COLO829 (cell line): Measurements from ENCODE around the gene NTRK2.

ENCODE experiments used
- DNase-seq: peaks from one replicate; pipeline ENCODE4 v3.0.0; 2012; ENCODE audit warnings: low spot score

The NTRK2 gene

DNA sequence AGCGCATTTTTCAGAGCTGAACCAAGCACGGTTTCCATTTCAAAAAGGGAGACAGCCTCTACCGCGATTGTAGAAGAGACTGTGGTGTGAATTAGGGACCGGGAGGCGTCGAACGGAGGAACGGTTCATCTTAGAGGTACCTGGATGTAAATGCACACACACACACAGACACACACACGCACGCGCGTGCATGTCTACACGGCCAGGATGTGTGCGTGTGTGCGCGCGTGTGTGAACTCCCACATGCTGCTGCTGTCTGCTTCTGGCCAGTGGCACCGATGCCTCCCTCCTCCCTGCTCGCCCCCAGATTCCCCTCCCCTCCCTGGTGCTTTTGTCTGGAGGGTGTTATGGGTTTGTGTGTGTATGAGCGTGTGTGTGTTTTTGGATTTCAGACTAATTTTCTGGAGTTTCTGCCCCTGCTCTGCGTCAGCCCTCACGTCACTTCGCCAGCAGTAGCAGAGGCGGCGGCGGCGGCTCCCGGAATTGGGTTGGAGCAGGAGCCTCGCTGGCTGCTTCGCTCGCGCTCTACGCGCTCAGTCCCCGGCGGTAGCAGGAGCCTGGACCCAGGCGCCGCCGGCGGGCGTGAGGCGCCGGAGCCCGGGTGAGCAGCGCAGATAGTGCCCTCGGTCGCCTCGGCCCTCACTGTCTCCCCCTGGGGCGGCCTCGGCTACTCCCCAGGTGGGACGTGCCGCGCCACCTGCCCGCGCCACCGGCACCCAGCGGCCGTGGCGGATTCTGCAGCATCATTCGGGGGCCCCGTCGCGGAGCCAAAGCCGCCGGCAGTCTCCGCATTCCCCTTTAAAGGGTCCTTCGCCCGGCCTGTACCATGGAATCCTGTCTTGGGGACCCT lies at the start of gene NTRK2:
Gene NTRK2 (plus strand): TSS at position 442 of the 850 bp plus-strand sequence. CDS start 1,020 bp downstream, outside the sequence.
- no peak for DNase-seq

DNA sequence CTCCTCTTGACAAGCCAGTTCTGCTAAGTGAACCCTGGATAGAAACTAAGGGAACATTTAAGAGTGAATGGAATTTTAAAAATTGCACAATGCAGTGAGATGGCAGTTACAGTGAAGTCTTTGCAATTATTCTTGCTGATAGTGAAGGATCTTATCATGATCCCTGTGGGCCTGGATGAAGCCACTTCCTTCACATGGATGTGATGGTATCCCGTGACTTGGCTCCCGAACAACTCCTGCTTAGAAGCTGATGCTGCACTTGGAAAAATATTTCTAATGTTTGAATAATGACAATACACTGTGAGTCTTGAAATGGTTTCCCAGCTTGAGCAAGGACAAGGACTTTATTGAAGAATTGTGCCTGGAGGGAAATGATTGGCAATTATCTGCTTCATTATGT lies 49.2 kb upstream of the NTRK2 start:
- DNase-seq = peak; percentile 63

DNA sequence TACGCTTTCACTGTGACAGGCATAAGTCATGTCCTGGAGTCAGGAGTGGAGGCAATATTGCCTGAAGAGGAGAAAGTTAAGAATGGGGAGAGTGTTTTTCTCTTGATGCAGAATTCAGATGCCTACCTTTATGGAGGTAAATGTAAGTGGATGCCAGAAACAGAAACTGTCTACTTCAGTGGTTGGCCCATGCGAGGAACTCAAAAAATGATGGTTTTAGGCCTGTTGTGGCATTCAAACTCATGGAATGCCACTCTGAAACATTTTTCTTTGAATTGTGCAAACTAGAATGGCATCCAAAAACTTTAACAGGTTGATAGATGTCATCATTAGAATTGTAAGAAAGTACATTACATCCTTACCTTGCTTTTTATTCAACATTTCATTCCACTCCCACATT lies 47.7 kb upstream of the NTRK2 start:
- DNase-seq = no peak

DNA sequence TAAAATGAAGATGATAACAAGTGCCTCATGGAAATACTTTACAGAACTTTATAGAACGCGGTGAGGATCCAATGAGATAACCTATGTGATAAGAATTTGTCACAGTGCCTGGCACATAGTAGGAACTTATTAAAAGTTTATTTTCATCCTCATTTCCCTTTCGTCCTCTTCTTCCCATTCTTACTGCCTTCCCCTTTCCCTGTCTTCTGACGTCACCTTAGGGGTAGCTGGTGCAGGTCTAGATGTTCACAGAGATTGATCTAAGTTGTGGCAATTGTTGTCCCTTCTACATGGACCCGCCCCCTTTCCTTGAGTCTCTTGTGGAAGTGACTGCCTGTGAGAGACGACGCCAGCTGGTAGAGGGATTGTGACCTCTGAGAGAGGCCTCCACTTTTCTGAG lies 46.5 kb upstream of the NTRK2 start:
- no peak for DNase-seq

DNA sequence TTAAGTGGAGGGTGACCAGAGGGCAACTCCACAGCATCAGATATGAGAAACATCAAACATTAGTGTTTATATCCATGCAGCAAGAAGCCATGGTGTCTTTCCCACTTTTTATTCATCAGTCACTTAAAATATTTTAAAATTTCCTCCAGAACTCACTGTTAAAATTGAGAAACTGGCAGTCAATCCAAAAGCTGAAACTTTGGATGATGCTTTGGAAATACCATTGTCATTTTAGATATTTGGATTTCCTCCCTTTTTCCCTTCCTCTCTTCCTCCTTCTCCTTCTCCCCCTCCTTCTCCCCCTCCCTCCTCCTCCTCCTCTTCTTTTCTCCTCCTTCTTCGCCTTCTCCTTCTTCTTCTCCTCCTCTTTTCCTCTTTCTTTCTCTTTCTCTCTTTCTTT lies 33.1 kb upstream of the NTRK2 start:
- no peak for DNase-seq

DNA sequence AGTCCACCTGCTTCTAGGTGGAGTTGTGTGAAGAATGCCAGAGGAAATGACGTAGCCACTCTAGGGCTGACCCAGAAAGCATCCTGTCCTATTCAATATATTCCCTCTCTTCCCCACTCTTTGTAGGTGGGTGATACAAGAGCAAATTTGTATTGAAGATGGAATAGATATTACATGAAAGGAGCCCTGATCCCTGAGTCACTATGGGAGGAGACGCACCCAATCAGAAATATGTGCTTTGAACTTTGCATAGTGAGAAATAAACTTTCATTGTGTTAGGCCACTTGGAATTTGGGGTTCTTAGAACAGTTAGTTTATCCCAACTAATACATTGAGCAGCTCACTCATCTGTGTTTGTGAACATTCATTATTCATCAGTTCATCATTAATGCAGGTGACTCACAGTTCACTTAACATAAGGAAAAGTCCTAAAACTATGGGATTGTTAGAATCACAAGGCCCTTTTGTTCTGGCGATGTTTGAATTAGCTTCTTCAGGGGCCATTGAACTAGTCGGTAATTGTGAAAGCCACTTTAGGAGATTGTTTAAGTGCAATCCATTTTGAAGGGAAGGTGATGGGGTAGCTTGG lies 26.9 kb upstream of the NTRK2 start:
- peak; percentile 24 for DNase-seq

DNA sequence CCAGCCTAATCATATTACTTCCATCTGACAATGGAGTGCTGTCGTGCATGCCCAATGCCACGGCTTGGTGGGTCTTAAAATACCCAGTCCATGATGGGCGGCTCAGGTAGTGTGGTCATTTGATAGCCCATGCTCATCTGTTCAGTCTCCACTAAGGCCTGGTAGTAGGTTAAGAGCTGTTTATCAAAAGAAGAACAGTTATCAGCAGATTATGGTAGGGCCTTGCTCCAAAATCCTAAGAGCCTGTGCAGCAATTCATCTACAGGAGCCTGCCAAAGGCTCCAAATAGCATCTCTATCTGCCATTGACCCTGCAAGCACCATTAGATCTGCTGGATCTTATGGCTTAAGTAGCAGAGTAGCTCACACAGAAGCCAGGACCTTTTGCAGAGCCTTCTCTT lies 21.8 kb upstream of the NTRK2 start:
- DNase-seq = no peak

DNA sequence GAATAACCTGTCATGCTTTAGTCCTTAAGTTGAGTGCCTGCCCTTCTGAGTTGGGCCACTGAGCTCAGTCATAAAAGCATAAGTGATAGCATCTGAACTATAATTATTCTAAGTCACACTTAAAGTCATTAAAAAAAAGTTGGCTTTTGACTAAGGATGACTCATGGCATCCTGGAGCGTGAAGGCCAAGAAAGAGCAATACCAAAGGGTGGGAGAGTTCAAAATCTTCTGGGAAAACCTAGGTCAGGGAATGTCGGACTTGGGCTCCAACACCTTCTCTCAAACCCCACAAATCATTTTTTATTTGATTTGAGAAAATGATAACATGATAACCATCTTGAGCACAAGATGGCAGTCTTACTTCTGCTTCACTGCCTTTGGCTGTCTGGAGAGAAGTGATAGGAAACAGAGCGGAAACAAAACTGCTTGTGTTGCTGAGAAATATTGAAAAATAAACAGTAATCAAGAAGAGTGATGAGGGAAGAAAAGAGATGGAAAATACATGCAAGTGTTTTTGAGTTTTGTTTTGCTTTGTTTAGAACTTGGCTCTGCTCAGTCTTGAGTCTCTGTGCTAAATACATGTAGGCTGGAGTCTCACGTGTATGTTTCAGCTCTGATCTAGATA lies 16.9 kb upstream of the NTRK2 start:
- DNase-seq = peak; percentile 14

DNA sequence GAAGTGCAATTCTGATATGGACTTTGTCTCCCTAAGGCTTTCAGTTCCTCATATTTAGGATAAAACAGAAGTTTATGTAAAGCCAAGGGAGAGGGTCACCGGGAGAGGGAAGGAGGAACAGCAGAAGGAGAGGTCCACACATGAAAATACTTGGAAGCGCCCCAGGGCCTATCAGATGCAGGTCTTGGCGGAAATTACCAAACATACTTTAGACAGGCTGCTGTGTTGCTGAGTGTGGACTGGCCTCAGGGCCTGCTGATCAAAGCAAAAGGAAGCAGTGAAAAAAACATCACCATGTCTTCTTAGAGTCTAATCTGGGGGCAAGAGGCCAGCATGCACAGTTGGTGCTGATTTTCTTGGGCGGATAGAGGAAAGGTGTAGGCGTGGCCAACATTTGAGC lies 14.1 kb upstream of the NTRK2 start:
- no peak for DNase-seq

DNA sequence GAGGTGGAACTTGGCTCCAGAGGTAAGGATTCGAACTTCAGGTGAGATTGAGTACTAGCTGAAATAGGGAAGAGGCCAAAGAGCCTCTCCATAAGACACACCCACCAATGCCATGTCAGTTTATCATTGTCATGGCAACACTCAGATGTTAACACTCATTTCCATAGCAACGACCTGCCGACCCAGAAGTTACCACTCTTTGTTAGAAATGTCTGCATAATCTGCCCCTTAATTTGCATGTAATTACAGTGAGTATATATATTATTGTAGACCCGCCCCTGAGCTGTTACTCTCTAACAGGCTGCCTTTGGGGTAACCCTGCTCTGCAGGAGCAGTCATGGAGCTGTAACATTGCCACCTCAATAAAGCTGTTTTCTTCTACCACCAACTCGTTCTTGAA lies 10.2 kb upstream of the NTRK2 start:
- no peak for DNase-seq

DNA sequence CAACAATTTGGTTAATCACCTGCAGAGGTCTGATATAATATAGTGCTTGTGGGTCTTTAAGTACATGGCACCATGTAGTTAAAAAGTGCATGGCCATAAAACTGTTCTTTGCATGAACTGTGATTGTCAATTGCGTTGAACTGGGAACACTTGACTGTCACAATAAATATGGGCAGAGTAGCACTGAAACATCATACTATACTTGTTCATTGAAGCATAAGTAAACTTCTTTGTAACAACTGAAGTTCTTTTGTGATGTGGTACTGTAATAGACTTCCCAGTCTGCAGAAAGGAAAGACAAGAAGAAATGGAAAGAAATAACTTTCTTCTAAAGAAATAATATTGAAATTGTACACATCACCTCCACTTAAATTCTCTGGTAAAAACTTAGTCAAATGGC lies 9.8 kb upstream of the NTRK2 start:
- DNase-seq = no peak

DNA sequence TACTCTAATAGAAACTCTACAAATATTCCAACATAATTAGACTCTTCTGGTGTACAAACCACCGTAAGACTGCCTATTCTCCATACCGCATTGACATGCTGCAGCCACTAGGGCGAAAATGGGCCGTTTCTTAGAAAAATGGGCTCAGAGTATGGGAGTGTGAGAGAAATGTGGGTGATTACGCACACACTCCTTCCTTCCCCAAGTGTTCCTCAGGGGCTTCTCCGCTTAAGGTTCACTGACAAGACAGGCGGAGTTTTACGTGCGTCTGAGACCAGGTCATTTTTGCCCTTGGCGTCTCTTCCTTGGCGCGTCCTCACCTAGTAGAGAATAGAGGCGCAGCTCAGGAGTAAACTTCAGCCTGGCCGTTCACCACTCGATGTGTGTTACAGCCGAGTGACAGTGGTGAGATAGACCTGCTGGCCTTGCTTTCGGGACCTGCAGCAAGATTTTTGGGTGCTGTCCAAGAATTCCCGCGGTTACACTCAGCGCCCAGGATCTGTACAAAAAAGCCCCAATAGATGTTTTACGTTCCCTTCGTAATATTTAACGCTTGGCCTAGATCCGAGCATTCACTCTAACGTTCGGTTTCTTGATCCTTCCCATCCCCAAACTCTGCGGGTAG lies 1.8 kb upstream of the NTRK2 start:
- peak; percentile 48 for DNase-seq

DNA sequence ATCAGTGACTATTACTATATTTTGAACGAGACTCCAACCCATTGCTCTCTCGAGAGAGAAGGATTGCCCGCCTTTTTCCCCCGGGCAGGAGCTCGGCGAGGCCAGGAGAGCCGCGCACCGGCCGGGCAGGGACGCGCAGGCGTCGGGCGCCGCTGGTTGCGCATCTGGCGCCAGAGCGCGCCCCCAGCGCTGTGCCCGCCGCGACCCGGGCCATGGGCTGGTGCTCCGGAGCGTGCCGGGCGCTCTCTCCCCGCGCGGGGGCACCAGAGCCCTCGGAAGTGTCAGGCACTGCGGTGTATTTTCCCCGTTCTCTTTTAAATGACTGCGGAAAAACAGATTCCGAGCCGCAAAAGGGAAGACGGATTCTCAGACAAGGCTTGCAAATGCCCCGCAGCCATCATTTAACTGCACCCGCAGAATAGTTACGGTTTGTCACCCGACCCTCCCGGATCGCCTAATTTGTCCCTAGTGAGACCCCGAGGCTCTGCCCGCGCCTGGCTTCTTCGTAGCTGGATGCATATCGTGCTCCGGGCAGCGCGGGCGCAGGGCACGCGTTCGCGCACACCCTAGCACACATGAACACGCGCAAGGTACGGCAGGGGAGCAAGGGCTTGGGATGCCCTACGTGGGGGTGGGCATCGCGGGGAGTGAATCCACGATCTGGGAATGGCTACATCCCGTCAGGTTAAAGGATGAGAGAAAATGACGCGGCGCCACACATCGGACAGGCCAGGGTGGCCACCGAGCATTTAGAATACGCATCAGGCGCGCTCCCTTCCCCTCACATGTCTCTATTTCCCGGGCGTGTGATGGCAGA lies 1.1 kb upstream of the NTRK2 start:
- peak; percentile 72 for DNase-seq

DNA sequence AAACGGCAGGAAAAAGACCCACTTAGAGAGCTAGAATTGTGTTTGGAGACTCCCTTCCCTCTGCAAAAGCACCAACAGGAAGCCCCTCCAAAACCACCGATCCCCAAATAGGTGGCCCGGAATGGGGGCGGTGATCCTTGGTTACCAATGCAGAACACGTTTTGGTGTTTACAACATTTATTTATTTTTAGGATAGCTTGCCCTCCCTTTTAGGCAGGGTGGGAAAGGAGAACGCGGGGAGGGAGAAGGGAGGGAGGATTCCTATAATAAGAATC lies 579 bp upstream of the NTRK2 start:
- DNase-seq = no peak

DNA sequence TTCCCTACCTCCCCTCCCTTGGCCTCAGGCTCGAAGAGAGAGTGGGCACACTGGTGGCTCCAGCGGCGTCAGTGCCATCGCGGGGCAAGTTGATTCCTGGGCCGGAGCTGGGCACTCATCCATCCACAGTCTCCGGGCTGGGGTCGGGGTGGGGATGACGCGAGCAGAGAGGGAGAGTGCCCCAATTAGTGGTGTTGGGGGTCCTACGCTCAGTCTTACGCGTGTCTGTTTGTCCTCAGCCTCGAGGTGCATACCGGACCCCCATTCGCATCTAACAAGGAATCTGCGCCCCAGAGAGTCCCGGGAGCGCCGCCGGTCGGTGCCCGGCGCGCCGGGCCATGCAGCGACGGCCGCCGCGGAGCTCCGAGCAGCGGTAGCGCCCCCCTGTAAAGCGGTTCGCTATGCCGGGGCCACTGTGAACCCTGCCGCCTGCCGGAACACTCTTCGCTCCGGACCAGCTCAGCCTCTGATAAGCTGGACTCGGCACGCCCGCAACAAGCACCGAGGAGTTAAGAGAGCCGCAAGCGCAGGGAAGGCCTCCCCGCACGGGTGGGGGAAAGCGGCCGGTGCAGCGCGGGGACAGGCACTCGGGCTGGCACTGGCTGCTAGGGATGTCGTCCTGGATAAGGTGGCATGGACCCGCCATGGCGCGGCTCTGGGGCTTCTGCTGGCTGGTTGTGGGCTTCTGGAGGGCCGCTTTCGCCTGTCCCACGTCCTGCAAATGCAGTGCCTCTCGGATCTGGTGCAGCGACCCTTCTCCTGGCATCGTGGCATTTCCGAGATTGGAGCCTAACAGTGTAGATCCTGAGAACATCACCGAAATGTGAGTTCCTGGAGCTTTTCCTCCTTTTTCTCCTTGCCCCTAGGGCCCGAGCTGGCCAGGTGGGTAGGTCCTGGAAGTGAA lies 861 bp downstream of the NTRK2 start:
- DNase-seq = no peak

DNA sequence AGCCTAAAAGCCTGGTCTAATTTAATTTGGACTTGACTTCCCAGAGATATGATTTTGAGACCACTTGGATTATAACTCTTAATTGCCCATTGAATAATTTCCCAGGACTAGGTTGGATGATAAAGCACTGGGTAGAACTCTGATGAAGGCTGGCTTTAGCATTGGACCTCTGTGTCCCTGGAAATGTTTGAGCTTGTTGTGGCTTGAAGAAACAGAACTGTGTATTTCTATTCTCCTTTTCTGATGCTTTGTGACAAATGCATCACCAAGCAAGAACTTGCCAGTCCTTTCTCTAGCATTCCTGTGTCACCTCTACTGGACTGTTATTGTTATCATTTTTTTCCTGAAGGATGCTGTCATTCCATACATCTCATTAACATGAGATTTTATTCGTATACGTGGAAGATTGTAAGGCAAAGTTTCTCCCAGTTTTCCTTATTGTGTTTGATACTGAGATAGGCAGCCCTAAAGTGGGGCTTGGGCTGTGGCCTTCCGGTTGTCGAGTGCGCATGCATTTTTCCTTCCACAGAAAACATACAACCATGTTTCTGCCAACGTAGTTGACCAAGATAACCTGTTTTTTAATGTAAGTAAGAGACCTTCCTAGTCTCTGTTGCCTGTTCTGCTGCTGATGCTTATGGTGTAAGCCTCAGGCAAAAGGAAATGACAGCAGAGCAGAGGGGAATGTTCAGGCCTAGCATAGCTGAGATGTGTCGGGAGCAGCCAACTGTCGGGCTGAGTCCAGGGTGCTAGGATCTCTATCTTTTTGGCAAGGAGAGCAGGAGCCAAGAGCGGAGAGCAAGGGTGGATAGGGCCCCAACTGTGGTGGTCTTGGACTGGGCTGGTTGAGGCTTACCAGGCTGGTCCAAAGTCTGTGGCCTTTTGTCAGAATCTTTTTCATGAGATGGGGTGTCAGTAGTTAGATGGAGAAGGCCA lies 2.3 kb downstream of the NTRK2 start:
- DNase-seq = no peak

DNA sequence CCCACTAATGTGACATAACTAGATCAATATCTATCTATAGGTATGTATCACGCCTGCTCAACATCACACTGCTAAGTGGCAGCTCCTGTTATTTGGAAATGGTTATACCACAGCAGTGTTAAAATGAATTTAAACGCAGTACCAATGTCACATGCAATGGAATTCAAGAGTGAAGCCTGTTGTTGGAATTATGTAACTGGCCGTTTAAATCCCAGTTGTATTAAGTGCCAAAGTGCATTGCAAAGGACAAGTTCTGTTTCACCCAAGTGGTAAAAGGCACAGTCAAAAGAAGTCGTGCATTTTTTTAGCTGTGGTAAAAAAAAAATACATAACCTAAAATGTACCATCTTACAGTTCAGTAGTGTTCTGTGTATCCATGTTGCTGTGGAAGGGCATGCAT lies 4.3 kb downstream of the NTRK2 start:
- no peak for DNase-seq

DNA sequence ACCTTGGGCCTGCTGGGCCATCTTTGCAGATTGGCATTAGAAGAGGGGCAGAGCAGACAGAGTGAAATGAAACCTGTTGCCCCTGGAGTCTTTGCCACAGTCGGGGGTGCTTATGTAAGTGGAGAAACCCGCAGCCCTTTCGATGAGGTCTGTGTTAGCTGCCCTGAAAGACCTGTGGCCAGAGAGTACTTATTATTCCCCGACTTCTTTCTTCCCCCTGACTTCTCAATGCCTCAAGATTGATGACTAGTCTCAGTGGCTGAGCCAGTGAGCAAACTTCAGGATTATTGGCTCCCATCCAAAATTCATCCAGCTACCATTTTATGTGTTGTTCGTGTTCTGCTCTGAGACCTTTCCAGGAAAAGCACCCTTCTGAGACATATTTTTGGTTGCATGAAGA lies 7.6 kb downstream of the NTRK2 start:
- DNase-seq = no peak

DNA sequence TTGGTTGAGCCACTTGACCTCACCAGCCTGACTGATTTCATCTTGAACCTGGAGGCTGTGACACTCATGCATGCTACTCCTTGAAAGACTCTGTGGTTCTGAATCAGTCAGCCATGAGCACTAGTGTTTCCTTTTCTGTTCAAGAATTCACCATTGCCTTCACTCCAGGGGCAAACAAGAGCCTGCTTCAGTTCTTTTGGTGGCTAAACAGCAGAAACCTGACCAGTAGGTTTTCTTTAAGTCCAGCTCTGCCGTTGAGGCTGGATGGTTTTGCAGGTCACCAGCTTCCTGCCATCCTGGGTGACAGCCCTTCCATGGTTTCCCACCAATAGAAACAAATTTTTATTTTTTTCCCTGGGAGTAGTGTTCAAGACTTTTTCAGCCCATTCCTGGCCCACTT lies 10.0 kb downstream of the NTRK2 start:
- DNase-seq = no peak
